Activated CD8-positive, alpha-beta memory T cell treated with anti-CD3 and anti-CD28 coated beads, Interleukin-2, amount 10 ng/mL, durations not matched to agents 7 days and 5 days (primary cell): ENCODE results near the gene HMGA1. TPM values are rescaled to one million over a fixed set of nuclear protein-coding genes. Genes with fewer than 3 reads are reported as not detected.
A peak's percentile ranks its signal among the peaks of the same experiment; 100 is the strongest.
"Not testable (repeated sequence)": the region's sequence is repeated elsewhere in the genome, so short reads cannot be mapped to it uniquely, and the experiment has no call there.

Experiments
- ATAC-seq: fragments of 150-1000 bp; cut with Tn5 transposase; one replicate; pipeline ENCODE4 v1.10.0; 2021; ENCODE audit warnings: moderate library complexity
- CTCF ChIA-PET: fragments of 350-600 bp; sonication (Branson Sonifier 250); formaldehyde crosslinking; loops from one replicate; lab custom pipeline; 2021; ENCODE audit warnings: antibody characterized with exemption; lab: Charles Lee
- DNase-seq: peaks from one replicate; pipeline ENCODE4 v3.0.0-alpha.2; 2020
- H3K27ac Mint-ChIP-seq: one replicate; pipeline ENCODE4 v1.8.0; 2021; ENCODE audit warnings: mild to moderate bottlenecking, mixed read lengths
- H3K27me3 Mint-ChIP-seq: one replicate; pipeline ENCODE4 v1.8.0; 2021; ENCODE audit warnings: mixed read lengths
- H3K36me3 Mint-ChIP-seq: one replicate; pipeline ENCODE4 v1.8.0; 2021; ENCODE audit warnings: mild to moderate bottlenecking, mixed read lengths
- H3K4me1 Mint-ChIP-seq: one replicate; pipeline ENCODE4 v1.8.0; 2021; ENCODE audit warnings: mixed read lengths
- H3K4me3 Mint-ChIP-seq: one replicate; pipeline ENCODE4 v1.8.0; 2021; ENCODE audit warnings: mild to moderate bottlenecking, moderate library complexity, mixed read lengths
- H3K9me3 Mint-ChIP-seq: one replicate; pipeline ENCODE4 v1.8.0; 2022; ENCODE audit warnings: low read depth, mixed read lengths
- total RNA-seq, 2 experiments: library from RNA; stranded (reverse); gene quantifications; one replicate each; pipeline ENCODE4 v1.2.3, GENCODE V29; 2021

The HMGA1 gene
- total RNA-seq, 2 experiments from 2014 or later = 214 to 312 TPM

DNA sequence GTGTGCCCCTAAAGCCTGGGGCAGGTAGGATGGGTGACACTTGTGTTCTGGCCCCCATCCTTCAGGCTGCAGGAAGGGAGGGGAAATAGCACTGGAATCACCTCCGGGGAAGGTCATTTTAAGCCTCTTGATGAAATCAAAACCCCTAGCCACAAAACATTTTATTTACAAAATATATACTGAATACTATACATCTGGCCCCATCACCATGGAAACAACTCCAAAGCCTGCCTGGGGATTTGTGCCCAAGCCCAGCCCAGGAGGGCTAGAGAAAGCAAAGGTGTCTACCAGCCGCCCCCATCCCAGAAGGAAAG, 9.5 kb downstream of the HMGA1 start:
- H3K9me3 Mint-ChIP-seq = no peaks in the 10 kb centered on the region
- H3K36me3 Mint-ChIP-seq = peaks cover 33% of the 10 kb centered on the region
- H3K4me3 Mint-ChIP-seq = no peak overlapping the region
- DNase-seq (no peak), ATAC-seq (no peak)
- H3K4me1 Mint-ChIP-seq = peaks cover 69% of the 10 kb centered on the region
- H3K27me3 Mint-ChIP-seq = no peaks in the 10 kb centered on the region
- H3K27ac Mint-ChIP-seq = peak overlapping the region; percentile 74
- CTCF ChIA-PET = interaction anchor here (2.0 to 5.8 kb wide), 4 partner anchors 9 to 363 kb away, joined by 6 to 55 read pairs (median 28); partner anchors contain the start of genes HMGA1 and NUDT3

DNA sequence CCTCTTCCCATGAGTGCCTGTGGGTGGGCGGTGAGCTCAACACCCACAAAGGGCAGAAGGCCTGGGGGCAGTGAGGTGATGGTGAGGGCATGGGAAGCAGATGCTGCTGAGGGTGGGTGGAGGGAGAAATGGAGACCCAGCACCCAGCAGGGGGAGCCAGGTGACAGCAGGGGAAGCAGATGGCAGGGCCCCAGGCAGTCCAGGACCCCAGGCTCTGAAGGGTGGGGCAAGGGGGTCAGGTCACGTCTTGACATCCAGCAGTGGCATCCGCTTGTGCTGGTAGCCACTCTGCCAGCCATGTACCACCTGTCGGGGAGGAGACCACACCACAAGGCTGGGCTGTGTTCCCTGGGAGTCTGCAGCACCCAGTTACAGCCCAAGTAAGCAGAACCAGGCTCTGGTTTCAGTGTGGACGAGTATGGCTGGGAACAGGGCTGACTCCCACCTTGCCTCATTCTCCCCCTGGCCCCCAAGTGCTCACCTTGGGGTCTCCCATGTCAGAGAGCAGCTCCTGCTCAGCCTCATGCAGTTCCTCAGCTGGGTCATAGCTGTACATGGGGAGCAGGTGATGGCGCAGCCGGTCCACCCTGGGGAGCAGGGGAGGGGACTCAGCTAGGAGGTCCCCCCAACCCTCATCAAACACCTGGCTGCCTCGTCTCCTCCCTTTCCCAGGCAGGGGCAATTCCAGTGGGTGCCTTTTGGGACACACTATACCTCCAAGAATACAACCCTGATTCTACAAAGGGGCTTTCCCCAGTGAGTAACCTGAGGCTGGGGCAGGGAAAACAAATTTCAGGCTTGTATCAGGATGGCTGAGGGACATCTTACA, 10.1 kb downstream of the HMGA1 start:
- CTCF ChIA-PET = interaction anchor here (1.7 to 5.8 kb wide), 7 partner anchors 10 to 363 kb away, joined by 6 to 80 read pairs (median 13); partner anchors contain the start of genes HMGA1 and NUDT3
- Mint-ChIP-seq H3K27ac (peak overlapping the region; percentile 74), H3K36me3 (peaks cover 27% of the 10 kb centered on the region), H3K4me3 (no peak overlapping the region), H3K4me1 (peaks cover 66% of the 10 kb centered on the region), H3K9me3 (no peaks in the 10 kb centered on the region), H3K27me3 (no peaks in the 10 kb centered on the region)
- no peak for ATAC-seq
- peak; percentile 71 for DNase-seq

DNA sequence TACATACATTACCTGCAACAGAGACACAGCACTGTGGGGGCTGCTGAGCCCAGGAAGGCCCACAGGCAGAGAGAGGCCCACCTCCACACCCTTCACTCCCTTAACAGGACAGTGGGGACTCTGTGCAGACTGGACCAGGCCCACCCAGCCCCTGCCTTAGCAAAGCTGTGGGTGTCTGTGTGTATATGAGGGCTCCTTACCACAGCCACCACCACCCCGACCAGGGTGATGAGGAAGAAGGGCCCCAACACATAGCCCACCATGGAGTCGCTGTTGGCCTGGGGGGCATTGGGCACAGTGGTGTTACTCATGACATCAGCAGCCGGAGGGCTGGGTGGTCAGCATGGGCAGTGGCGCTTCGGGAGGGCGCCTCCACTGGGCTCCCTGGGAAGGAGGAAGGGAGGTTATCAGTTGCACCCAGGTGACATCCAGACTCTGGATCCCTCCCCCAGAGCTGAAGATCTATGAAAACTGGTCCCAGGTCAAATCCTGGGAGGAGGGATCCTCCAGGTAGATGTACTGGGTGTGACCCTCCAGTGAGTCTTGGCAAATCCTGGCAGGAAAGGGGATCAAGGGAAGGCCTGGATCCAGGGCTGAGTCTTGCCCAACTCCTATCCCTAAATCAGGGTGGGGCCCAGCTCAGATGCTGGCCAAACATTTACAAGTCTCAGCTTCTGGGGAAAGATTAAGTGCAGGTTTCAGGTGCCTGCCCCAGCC, 11.0 kb downstream of the HMGA1 start:
- Mint-ChIP-seq H3K9me3 (no peaks in the 10 kb centered on the region), H3K36me3 (peaks cover 18% of the 10 kb centered on the region), H3K27me3 (no peaks in the 10 kb centered on the region), H3K27ac (peak overlapping the region; percentile 97), H3K4me3 (peak overlapping the region; percentile 93), H3K4me1 (peaks cover 62% of the 10 kb centered on the region)
- no peak for ATAC-seq
- CTCF ChIA-PET = interaction anchor here (0.8 to 5.8 kb wide), 11 partner anchors 11 to 362 kb away, joined by 3 to 80 read pairs (median 11); partner anchors contain the start of genes HMGA1, NUDT3 and RPS10
- DNase-seq = no peak

DNA sequence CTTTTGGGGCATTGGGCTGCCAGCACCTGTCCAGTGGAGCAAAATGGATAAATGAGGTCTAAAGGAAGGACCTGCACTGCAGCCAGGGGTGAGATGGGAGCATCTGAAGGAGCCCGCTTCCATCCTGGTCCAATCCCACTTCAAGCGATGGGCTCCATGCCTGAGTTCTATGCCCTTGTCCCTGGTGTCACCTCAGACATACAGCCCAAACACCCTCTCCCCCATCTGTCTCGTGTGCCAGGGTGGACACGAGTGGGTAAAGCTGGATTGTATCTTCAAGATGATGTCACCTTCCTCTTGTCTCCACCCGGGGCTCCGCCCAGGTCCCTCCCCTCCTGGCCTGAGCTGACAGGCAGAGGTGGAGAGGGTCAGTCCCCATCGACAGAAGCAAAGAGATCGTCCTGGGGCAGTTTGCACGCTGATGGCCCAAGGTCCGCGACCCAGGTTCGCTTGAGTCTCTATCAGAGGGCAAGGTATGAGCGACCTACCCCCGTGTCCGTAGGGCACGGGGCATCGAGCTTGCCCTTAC, 11.6 kb downstream of the HMGA1 start:
- Mint-ChIP-seq H3K4me3 (peak overlapping the region; percentile 93), H3K4me1 (peaks cover 55% of the 10 kb centered on the region), H3K27ac (peak overlapping the region; percentile 97), H3K27me3 (no peaks in the 10 kb centered on the region), H3K36me3 (peaks cover 12% of the 10 kb centered on the region), H3K9me3 (no peaks in the 10 kb centered on the region)
- ATAC-seq = peak; percentile 25
- peak; percentile 76 for DNase-seq
- CTCF ChIA-PET = interaction anchor here (0.8 to 5.8 kb wide), 14 partner anchors 12 to 361 kb away, joined by 3 to 80 read pairs (median 8); partner anchors contain the start of genes HMGA1, NUDT3 and RPS10

DNA sequence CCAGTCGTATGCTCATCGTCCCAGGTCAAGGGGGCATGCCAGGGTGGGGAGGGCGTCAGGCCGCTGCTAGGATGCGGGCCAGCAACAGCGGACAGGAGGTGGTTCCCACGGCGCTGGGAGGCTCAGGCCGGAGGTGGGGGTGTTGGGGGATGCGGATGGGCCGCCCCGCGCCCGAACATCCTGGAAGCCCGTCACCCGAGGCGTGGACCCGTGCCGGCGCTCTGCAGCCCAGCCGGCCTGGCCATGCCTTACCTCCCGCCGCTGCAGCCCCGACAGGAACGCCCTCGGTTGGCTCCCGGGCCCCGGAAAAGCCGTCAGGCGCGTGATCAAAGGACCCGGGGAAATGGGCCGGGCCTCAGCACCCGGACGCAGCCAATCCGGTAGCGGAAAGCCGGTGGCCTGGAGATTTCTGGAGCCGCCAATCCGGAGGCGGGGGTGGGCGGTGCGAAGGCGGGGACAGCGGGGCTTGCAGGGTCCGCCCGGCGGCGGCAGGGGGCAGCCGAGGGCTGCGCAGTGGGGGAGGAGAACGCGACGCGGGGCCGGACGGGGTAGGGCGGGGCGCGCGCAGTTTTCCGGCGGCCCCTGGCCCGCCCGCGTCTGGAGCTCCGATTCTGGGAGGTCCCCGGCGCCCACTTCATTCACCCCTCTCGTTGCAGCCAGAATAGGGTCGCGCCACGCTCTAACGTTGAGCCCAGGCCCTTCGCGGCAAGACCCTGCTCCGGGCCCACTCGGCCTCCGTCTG, 12.2 kb downstream of the HMGA1 start, which contains the start of gene SMIM29:
Gene SMIM29 (minus strand): TSS at position 280 of the 742 bp plus-strand sequence. CDS start 1,215 bp downstream, outside the sequence.
- peak within 1 kb of the TSS; percentile 97 for H3K27ac Mint-ChIP-seq
- peaks cover 7% of the 10 kb centered on the region for H3K36me3 Mint-ChIP-seq
- H3K4me3 Mint-ChIP-seq = peak within 1 kb of the TSS; percentile 93
- no peaks in the 10 kb centered on the region for H3K27me3 Mint-ChIP-seq
- ATAC-seq (peak; percentile 92), DNase-seq (peak; percentile 98)
- CTCF ChIA-PET = interaction anchor here (0.6 to 5.8 kb wide), 42 partner anchors 9 to 639 kb away, joined by 3 to 80 read pairs (median 4); partner anchors contain the start of genes HMGA1, NUDT3, RPS10 and TAF11
- peaks cover 49% of the 10 kb centered on the region for H3K4me1 Mint-ChIP-seq
- no peaks in the 10 kb centered on the region for H3K9me3 Mint-ChIP-seq

DNA sequence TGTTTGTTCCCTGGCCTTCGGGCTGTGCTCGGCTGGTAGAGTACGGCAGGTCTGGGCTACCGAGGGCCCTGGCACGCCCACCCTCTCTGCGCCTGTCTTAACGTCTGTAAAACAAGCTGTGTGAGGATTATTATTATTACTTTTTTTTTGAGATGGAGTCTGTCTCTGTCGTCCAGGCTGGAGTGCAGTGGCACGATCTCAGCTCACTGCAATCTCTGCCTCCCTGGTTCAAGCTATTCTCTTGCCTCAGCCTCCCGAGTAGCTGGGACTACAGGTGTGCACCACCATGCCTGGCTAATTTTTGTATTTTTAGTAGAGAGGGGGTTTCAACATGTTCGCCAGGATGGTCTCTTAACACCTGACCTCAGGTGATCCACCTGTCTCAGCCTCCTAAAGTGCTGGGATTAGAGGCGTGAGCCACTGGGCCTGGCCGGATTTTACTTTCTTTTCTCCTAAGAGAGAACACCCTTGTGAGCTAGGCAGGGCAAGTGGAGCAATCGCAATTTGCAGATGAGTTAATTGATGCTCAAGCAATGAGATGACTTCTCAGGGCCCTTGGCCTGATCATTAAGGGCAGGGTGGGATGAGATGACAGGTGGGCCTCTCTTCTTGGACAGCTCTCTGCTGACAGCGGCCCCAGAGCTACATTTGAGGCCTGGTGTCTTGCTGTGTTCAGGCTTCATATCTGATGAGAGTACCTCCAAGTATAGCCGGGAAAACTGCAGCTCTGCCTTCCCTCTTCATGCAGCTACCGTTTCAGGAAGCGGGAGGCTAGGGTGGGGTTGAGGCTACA, 13.0 kb downstream of the HMGA1 start:
- peak; percentile 48 for ATAC-seq
- CTCF ChIA-PET = interaction anchor here (0.6 to 5.8 kb wide), 39 partner anchors 8 to 890 kb away, joined by 3 to 80 read pairs (median 4); partner anchors contain the start of genes HMGA1, NUDT3, RPS10 and TAF11
- Mint-ChIP-seq H3K4me1 (peaks cover 43% of the 10 kb centered on the region), H3K27ac (peak overlapping the region; percentile 90), H3K4me3 (peak overlapping the region; percentile 93), H3K36me3 (peaks cover 7% of the 10 kb centered on the region), H3K27me3 (no peaks in the 10 kb centered on the region), H3K9me3 (no peaks in the 10 kb centered on the region)
- DNase-seq = no peak

DNA sequence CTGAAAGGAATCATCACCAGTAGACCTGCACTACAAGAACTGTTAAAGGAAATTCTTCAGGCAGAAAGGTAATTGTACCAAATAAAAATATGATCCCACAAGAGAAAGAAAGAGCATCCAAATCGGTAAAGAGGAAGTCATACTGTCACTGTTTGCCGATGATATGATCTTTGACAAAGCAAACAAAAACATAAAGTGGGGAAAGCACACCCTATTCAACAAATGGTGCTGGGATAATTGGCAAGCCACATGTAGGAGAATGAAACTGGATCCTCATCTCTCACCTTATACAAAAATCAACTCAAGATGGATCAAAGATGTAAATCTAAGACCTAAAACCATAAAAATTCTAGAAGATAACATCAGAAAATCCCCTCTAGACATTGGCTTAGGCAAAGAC, 15.7 kb downstream of the HMGA1 start:
- not testable (repeated sequence) for ATAC-seq, H3K27ac Mint-ChIP-seq, H3K36me3 Mint-ChIP-seq, H3K27me3 Mint-ChIP-seq, H3K9me3 Mint-ChIP-seq, DNase-seq, H3K4me3 Mint-ChIP-seq
- CTCF ChIA-PET = interaction anchor here (1.0 kb wide), 1 partner anchor 163 kb away, joined by 3 read pairs; no protein-coding TSS in a partner anchor
- peaks cover 25% of the 10 kb centered on the region for H3K4me1 Mint-ChIP-seq

DNA sequence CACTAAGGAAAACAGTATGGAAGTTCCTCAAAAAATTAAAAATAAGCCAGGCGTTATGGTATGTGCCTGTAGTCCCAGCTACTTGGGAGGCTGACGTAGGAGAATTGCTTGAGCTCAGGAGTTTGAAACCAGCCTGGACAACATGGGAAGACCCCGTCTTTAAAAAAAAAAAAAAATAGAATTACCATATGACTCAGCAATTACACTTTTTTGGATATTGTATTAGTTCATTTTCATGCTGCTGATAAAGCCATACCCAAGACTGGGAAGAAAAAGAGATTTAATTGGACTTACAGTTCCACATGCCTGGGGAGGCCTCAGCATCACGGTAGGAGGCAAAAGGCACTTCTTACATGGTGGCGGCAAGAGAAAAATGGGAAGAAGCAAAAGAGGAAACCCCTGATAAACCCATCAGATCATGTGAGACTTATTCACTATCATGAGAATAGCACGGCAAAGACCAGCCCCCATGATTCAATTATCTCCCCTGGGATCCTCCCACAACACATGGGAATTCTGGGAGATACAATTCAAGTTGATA, 22.9 kb downstream of the HMGA1 start:
- H3K27me3 Mint-ChIP-seq = no peaks in the 10 kb centered on the region
- no peak overlapping the region for H3K27ac Mint-ChIP-seq
- CTCF ChIA-PET = no interaction called here
- H3K9me3 Mint-ChIP-seq = peaks cover 2% of the 10 kb centered on the region
- H3K4me3 Mint-ChIP-seq = no peak overlapping the region
- DNase-seq (no peak), ATAC-seq (no peak)
- H3K36me3 Mint-ChIP-seq = peaks cover 1% of the 10 kb centered on the region
- no peaks in the 10 kb centered on the region for H3K4me1 Mint-ChIP-seq

DNA sequence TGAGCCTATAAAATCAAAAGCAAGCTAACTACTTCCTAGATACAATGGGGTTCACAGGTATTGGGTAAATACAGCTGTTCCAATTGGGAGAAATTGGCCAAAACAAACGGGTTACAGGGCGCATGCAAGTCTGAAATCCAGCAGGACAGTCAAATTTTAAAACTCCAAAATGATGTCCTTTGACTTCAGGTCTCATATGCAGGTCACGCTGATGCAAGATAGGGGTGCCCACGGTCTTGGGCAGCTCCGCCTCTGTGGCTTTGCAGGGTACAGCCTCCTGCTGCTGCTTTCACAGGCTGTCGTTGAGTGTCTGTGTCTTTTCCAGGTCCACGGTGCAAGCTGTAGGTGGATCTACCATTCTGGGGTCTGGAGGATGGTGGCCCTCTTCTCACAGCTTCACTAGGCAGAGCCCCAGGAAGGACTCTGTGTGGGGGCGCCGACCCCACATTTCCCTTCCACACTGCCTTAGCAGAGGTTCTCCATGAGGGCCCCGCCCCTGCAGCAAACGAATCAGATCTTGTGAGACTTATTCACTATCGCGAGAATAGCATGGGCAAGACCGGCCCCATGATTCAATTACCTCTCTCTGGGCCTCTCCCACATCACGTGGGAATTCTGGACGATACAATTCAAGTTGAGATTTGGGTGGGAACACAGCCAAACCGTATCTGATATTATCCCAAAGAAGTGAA, 24.0 kb downstream of the HMGA1 start:
- Mint-ChIP-seq H3K9me3 (peaks cover 2% of the 10 kb centered on the region), H3K27ac (no peak overlapping the region), H3K27me3 (no peaks in the 10 kb centered on the region), H3K36me3 (peaks cover 1% of the 10 kb centered on the region), H3K4me3 (no peak overlapping the region), H3K4me1 (no peaks in the 10 kb centered on the region)
- ATAC-seq (no peak), DNase-seq (no peak)
- CTCF ChIA-PET = interaction anchor here (2.0 kb wide), 1 partner anchor 11 kb away, joined by 5 read pairs; no protein-coding TSS in a partner anchor

DNA sequence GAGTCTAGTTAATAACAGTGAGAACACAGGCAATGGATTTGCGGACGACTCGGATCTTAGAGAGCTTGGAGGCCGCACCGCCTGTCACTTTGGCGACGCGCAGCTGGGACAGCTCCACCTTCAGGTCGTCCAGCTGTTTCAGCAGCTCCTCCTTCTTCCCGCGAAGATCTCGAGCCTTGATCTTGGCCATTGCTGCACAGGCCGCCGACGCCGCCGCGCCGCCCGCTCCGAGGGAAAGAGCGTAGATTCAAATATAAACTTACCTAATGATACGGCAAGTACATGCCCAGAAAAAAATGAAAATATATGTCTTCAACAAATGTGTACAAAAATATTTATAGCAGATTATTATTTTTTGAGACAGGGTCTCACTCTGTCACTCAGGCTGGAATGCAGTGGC, 26.8 kb downstream of the HMGA1 start:
- CTCF ChIA-PET, H3K4me1 Mint-ChIP-seq, H3K4me3 Mint-ChIP-seq, H3K36me3 Mint-ChIP-seq, H3K27ac Mint-ChIP-seq, DNase-seq, ATAC-seq, H3K27me3 Mint-ChIP-seq, H3K9me3 Mint-ChIP-seq: not testable (repeated sequence)

DNA sequence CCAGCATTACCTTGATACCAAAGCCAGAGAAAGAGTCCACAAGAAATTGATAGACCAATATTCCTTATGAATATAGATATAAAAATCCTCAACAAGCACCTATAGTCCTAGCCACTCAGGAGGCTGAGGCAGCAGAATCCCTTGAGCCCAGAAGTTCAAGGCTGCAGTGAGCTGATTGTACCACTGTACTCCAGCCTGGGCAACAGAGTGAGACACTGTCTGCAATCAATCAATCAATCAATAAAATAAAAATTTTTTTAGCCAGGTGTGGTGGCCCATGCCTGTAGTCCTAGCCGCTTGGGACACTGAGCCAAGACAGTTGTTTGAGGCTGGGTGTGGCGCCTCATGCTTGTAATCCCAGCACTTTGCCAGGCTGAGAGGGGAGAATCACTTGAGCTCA, 31.1 kb downstream of the HMGA1 start:
- CTCF ChIA-PET = interaction anchor here (0.9 kb wide), 1 partner anchor 120 kb away, joined by 5 read pairs; no protein-coding TSS in a partner anchor
- peaks cover 1% of the 10 kb centered on the region for H3K36me3 Mint-ChIP-seq
- ATAC-seq (no peak), DNase-seq (no peak)
- H3K27me3 Mint-ChIP-seq = no peaks in the 10 kb centered on the region
- H3K4me3 Mint-ChIP-seq = no peak overlapping the region
- peaks cover 12% of the 10 kb centered on the region for H3K4me1 Mint-ChIP-seq
- H3K9me3 Mint-ChIP-seq = peaks cover 2% of the 10 kb centered on the region
- H3K27ac Mint-ChIP-seq = no peak overlapping the region
